H1 (cell line): ENCODE data around the gene FBXO38. TPM values are rescaled to one million over a fixed set of nuclear protein-coding genes. Genes with fewer than 3 reads are reported as not detected.

Source experiments
- CBX5 ChIP-seq: fragments of 300-800, 300-1000 bp; sonication (generic); IDR thresholded peaks from 2 replicates; pipeline ENCODE4 v1.7.1; 2016; ENCODE audit warnings: antibody characterized with exemption, low read length, low read depth
- CEBPB ChIP-seq: IDR thresholded peaks from 2 replicates; pipeline ENCODE4 v1.6.1; 2012; ENCODE audit warnings: low read depth, low read length
- E2F6 ChIP-seq: IDR thresholded peaks from 2 replicates; pipeline ENCODE4 v1.6.1; 2012; ENCODE audit warnings: inconsistent platforms
- EZH2 ChIP-seq: fragments of 200-600 bp; sonication (generic); IDR thresholded peaks from 2 replicates; pipeline ENCODE4 v1.7.1; 2012; ENCODE audit warnings: low read depth, mild to moderate bottlenecking, moderate library complexity, low read length, inconsistent platforms; ENCODE audit not compliant: severe bottlenecking
- FOSL1 ChIP-seq: IDR thresholded peaks from 2 replicates; pipeline ENCODE4 v1.6.1; 2011; ENCODE audit warnings: mild to moderate bottlenecking, low read depth, low read length, moderate library complexity; ENCODE audit not compliant: insufficient read depth
- HDAC2 ChIP-seq, 2 experiments: fragments of 300-600 bp in 1 of 2; sonication (generic) in 1 of 2; IDR thresholded peaks; 2 replicates each; pipeline ENCODE4 v1.6.1; 2011 to 2012; ENCODE audit warnings: low read depth in 2 of 2, low read length in 2 of 2, mild to moderate bottlenecking in 2 of 2, moderate library complexity in 2 of 2, borderline replicate concordance in 1 of 2, inconsistent platforms in 1 of 2
- HDAC6 ChIP-seq: IDR thresholded peaks from one replicate; pipeline ENCODE4 v1.7.1; 2012; ENCODE audit warnings: low read depth, mild to moderate bottlenecking, inconsistent platforms, low read length, moderate library complexity
- KDM4A ChIP-seq: IDR thresholded peaks from one replicate; pipeline ENCODE4 v1.7.1; 2012; ENCODE audit warnings: low read depth, mild to moderate bottlenecking, moderate library complexity, low read length, inconsistent platforms; ENCODE audit not compliant: severe bottlenecking
- SIRT6 ChIP-seq: IDR thresholded peaks from one replicate; pipeline ENCODE4 v1.7.1; 2012; ENCODE audit warnings: low read length, inconsistent platforms
- polyA plus RNA-seq, 7 experiments: library from polyadenylated mRNA; depleted of rRNA in 3 of 7; stranded (reverse) in 5 of 7; unstranded in 2 of 7; fragments of >200 nt in 5 of 7; fragments of 200-250 nt in 2 of 7; gene quantifications; 1 replicate in 5 of 7; 2 replicates in 1 of 7; 4 replicates in 1 of 7; pipeline versions ENCODE4 v1.2.1 to v1.2.3, GENCODE V29; 2011 to 2013; ENCODE audit warnings: missing spikeins in 2 of 7, mixed read lengths in 2 of 7
- total RNA-seq: library from RNA; stranded (reverse); fragmentation: NEBNext Ultra II Directional; extraction: Animal tissue kit (Norgen Biotek cat#: 25700); gene quantifications from 2 replicates; pipeline ENCODE4 v1.2.1, GENCODE V29; 2021
- TF ChIP-seq, protein P1 (sequence below): fragments of 300-600 bp; sonication (generic); IDR thresholded peaks from 2 replicates; pipeline ENCODE4 v1.7.1; 2012; ENCODE audit warnings: low read length, moderate library complexity, mild to moderate bottlenecking, inconsistent platforms; ENCODE audit not compliant: insufficient replicate concordance

FBXO38 gene
- total and polyA plus RNA-seq, 2 of the 8 experiments (the other 6 are each of a cell fraction or from before 2014, with no cell fraction given) = 9.1 to 34.3 TPM

DNA sequence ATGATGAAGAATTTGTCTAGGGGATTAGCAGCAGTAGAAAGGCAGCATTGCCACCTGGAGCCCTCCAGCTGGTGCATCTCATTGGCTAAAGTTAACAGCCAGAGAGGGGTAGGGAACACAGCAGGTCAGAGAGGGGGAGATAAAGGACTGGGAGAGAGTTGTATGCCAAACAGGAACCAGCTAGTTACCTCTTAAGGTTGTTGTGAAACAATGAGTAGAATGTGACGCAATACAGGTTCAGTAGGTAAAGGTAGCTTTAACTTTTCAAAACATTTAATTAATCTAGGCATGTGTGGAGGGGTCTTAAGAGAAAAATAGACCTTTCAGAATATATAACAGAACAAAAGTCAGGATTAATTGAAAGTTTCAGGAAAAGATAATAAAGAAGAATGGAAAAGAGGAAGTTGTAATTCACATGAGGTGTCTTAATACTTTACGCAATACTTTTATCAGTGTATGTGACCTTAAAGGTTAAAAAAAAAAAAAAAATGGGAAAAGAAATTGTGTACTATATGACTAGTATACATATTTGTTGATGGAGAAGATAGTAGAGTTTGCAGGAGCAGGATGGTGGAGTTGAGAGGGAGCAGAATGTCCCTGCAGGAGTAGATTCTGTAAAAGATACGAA, 14.3 kb downstream of the FBXO38 start (continued):
- TF ChIP-seq, protein P1, sequence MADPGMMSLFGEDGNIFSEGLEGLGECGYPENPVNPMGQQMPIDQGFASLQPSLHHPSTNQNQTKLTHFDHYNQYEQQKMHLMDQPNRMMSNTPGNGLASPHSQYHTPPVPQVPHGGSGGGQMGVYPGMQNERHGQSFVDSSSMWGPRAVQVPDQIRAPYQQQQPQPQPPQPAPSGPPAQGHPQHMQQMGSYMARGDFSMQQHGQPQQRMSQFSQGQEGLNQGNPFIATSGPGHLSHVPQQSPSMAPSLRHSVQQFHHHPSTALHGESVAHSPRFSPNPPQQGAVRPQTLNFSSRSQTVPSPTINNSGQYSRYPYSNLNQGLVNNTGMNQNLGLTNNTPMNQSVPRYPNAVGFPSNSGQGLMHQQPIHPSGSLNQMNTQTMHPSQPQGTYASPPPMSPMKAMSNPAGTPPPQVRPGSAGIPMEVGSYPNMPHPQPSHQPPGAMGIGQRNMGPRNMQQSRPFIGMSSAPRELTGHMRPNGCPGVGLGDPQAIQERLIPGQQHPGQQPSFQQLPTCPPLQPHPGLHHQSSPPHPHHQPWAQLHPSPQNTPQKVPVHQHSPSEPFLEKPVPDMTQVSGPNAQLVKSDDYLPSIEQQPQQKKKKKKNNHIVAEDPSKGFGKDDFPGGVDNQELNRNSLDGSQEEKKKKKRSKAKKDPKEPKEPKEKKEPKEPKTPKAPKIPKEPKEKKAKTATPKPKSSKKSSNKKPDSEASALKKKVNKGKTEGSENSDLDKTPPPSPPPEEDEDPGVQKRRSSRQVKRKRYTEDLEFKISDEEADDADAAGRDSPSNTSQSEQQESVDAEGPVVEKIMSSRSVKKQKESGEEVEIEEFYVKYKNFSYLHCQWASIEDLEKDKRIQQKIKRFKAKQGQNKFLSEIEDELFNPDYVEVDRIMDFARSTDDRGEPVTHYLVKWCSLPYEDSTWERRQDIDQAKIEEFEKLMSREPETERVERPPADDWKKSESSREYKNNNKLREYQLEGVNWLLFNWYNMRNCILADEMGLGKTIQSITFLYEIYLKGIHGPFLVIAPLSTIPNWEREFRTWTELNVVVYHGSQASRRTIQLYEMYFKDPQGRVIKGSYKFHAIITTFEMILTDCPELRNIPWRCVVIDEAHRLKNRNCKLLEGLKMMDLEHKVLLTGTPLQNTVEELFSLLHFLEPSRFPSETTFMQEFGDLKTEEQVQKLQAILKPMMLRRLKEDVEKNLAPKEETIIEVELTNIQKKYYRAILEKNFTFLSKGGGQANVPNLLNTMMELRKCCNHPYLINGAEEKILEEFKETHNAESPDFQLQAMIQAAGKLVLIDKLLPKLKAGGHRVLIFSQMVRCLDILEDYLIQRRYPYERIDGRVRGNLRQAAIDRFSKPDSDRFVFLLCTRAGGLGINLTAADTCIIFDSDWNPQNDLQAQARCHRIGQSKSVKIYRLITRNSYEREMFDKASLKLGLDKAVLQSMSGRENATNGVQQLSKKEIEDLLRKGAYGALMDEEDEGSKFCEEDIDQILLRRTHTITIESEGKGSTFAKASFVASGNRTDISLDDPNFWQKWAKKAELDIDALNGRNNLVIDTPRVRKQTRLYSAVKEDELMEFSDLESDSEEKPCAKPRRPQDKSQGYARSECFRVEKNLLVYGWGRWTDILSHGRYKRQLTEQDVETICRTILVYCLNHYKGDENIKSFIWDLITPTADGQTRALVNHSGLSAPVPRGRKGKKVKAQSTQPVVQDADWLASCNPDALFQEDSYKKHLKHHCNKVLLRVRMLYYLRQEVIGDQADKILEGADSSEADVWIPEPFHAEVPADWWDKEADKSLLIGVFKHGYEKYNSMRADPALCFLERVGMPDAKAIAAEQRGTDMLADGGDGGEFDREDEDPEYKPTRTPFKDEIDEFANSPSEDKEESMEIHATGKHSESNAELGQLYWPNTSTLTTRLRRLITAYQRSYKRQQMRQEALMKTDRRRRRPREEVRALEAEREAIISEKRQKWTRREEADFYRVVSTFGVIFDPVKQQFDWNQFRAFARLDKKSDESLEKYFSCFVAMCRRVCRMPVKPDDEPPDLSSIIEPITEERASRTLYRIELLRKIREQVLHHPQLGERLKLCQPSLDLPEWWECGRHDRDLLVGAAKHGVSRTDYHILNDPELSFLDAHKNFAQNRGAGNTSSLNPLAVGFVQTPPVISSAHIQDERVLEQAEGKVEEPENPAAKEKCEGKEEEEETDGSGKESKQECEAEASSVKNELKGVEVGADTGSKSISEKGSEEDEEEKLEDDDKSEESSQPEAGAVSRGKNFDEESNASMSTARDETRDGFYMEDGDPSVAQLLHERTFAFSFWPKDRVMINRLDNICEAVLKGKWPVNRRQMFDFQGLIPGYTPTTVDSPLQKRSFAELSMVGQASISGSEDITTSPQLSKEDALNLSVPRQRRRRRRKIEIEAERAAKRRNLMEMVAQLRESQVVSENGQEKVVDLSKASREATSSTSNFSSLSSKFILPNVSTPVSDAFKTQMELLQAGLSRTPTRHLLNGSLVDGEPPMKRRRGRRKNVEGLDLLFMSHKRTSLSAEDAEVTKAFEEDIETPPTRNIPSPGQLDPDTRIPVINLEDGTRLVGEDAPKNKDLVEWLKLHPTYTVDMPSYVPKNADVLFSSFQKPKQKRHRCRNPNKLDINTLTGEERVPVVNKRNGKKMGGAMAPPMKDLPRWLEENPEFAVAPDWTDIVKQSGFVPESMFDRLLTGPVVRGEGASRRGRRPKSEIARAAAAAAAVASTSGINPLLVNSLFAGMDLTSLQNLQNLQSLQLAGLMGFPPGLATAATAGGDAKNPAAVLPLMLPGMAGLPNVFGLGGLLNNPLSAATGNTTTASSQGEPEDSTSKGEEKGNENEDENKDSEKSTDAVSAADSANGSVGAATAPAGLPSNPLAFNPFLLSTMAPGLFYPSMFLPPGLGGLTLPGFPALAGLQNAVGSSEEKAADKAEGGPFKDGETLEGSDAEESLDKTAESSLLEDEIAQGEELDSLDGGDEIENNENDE = peak; percentile 88
- TF ChIP-seq SIRT6 (no peak), HDAC6 (no peak), E2F6 (no peak), CEBPB (peak; percentile 100), FOSL1 (no peak), CBX5 (no peak), HDAC2 (IDR thresholded peaks at IDR 0.05; ENCODE audit: borderline replicate concordance in 1 of 2, low read depth in 2 of 2, low read length in 2 of 2) (no peak), EZH2 (no peak), KDM4A (no peak)
